Transverse colon (tissue), 4 donors: ENCODE measurements around the gene S100A5. TPM values are rescaled to one million over a fixed set of nuclear protein-coding genes. Genes with fewer than 3 reads are reported as not detected.

Experiments
- DNase-seq: peaks from one replicate; pipeline ENCODE4 v3.0.0-alpha.2; 2019
- H3K27ac ChIP-seq, 4 donors: fragments of 200-600 bp; sonication (generic); 2 replicates each; pipeline ENCODE4 v1.5.1; 2016 to 2018; ENCODE audit warnings: inconsistent platforms in 4 of 4
- H3K27me3 ChIP-seq: fragments of 200-600 bp; sonication (generic); 2 replicates; pipeline ENCODE4 v1.5.1; 2017; ENCODE audit warnings: inconsistent platforms
- H3K36me3 ChIP-seq, 4 donors: fragments of 200-600 bp; sonication (generic); 2 replicates each; pipeline ENCODE4 v1.5.1; 2017 to 2019; ENCODE audit warnings: inconsistent platforms in 4 of 4
- H3K4me1 ChIP-seq, 4 donors: fragments of 200-600 bp; sonication (generic); 2 replicates each; pipeline ENCODE4 v1.5.1; 2017 to 2020; ENCODE audit warnings: inconsistent platforms in 4 of 4
- H3K4me3 ChIP-seq, 4 donors: fragments of 200-600 bp; sonication (generic); 1 replicate in 1 of 4; 2 replicates in 3 of 4; pipeline versions ENCODE4 v1.5.1 to v1.6.1; 2017 to 2019; ENCODE audit warnings: inconsistent platforms in 4 of 4
- H3K9me3 ChIP-seq, 2 donors: fragments of 200-600 bp; sonication (generic); 2 replicates each; pipeline ENCODE4 v1.5.1; 2017 to 2019; ENCODE audit warnings: inconsistent platforms in 2 of 2
- EP300 ChIP-seq: sonication (generic); formaldehyde crosslinking; IDR thresholded peaks from one replicate; pipeline ENCODE4 v1.6.1; 2017; ENCODE audit warnings: antibody characterized with exemption, low read depth
- POLR2A ChIP-seq: fragments of 450-650 bp; IDR thresholded peaks from one replicate; pipeline ENCODE4 v1.6.1; 2016; ENCODE audit warnings: antibody characterized with exemption, mild to moderate bottlenecking, moderate library complexity
- POLR2AphosphoS5 ChIP-seq, 3 donors: sonication (generic); formaldehyde crosslinking; IDR thresholded peaks; one replicate each; pipeline ENCODE4 v1.6.1; 2016; ENCODE audit warnings: antibody characterized with exemption in 3 of 3
- WGBS, 2 donors: methylation state at CpG; one replicate each; pipeline ENCODE4 v1.1.5; 2018; ENCODE audit warnings: low coverage in 1 of 2; 5-methylcytosine and 5-hydroxymethylcytosine counted together
- in situ Hi-C, 4 donors: fragments of 200-750 bp; cut with MboI; loops; one replicate each; pipeline versions ENCODE4 v1.15.0 to v1.15.1; 2017; ENCODE audit warnings: low sequenced_read_pairs in 3 of 4, low pct_ligation_motif_present in 1 of 4, low pct_unique_long_range_greater_than_20kb in 1 of 4
- intact Hi-C: fragments of 100-400 bp; cut with DNase I; formaldehyde crosslinking; loops from one replicate; pipeline ENCODE4 v1.15.1; 2023; ENCODE audit warnings: low total_unique reads
- total RNA-seq, 4 donors: library from RNA; depleted of rRNA; stranded (reverse); fragments of >200 nt; gene quantifications; one replicate each; pipeline ENCODE4 v1.1.0, GENCODE V29; 2016
- TF ChIP-seq, protein P1 (sequence below), 5 experiments: fragments of 200-600 bp in 3 of 5; fragments of 450-650 bp in 2 of 5; sonication (generic) in 3 of 5; IDR thresholded peaks; 1 replicate in 2 of 5; 2 replicates in 3 of 5; pipeline ENCODE4 v1.5.1; 2016 to 2017; ENCODE audit warnings: antibody characterized with exemption in 5 of 5, inconsistent platforms in 3 of 5, mild to moderate bottlenecking in 2 of 5, moderate library complexity in 1 of 5

Gene S100A5
- total RNA-seq, 4 donors from 2014 or later, result not detected

DNA sequence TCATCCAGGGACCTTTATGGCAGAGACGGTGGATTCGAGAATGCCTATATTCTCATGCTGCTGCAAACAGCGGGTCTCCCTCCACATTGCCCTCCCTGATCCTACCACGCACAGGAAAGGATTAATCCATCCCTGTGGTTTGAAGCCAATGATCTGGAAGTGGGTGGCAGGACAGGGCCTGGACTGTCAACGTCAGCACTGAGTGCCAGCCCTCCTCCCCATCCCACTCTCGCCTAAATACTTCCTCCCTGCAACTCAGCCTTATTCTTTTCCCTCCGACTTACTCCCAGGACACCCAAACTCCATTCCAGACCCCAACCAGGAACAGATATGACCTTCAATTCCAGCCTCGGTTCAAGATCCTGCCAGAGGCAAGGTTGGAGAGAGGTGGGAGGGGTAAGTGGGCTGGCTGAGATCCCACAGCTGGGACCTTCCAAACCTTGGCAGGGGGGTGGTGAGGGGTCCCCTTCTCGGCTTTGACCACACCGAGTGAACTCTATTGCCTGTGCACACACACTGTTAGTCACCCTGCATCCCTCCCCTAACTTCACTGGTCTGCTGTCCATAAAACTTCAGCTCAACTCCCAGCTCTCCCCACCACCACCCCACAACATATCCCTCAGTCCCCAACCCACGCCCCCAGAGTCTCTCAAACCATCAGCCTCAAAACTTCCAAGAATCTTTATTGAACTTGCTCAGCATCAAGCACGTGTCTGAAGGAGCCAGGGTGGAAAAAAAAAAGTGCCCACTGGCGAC is 2.4 kb upstream of the S100A5 start:
- H3K4me1 ChIP-seq, result peaks cover 34 to 71% (median 46%) of the 10 kb centered on the region in 4 donors
- no peaks in the 10 kb centered on the region for H3K27me3 ChIP-seq
- in situ Hi-C loops (loop anchor here in 1 of 4 donors (25.0 kb wide), 1 partner anchor 444 kb away; the partner anchor contains the start of genes JTB, RAB13 and RPS27), intact Hi-C loops (no loop called here)
- no peak for DNase-seq
- 77 to 100% methylated on average over 1 to 13 of the region's 13 CpGs for WGBS, 2 donors
- no peak overlapping the region for H3K4me3 ChIP-seq
- H3K27ac ChIP-seq, result peak overlapping the region; percentile 84 to 92 (median 90)
- TF ChIP-seq POLR2A, result no peak
- TF ChIP-seq, protein P1, sequence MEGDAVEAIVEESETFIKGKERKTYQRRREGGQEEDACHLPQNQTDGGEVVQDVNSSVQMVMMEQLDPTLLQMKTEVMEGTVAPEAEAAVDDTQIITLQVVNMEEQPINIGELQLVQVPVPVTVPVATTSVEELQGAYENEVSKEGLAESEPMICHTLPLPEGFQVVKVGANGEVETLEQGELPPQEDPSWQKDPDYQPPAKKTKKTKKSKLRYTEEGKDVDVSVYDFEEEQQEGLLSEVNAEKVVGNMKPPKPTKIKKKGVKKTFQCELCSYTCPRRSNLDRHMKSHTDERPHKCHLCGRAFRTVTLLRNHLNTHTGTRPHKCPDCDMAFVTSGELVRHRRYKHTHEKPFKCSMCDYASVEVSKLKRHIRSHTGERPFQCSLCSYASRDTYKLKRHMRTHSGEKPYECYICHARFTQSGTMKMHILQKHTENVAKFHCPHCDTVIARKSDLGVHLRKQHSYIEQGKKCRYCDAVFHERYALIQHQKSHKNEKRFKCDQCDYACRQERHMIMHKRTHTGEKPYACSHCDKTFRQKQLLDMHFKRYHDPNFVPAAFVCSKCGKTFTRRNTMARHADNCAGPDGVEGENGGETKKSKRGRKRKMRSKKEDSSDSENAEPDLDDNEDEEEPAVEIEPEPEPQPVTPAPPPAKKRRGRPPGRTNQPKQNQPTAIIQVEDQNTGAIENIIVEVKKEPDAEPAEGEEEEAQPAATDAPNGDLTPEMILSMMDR (IDR thresholded peaks at IDR 0.05), result no peak
- no peak for TF ChIP-seq POLR2AphosphoS5 (IDR thresholded peaks at IDR 0.05)
- no peak for TF ChIP-seq EP300
- H3K36me3 ChIP-seq, result no peaks in the 10 kb centered on the region
- H3K9me3 ChIP-seq, result no peaks in the 10 kb centered on the region

- in situ Hi-C loops (loop anchor here in 1 of 4 donors (25.0 kb wide), 1 partner anchor 445 kb away; the partner anchor contains the start of genes JTB, RAB13 and RPS27), intact Hi-C loops (no loop called here)
- H3K4me1 ChIP-seq, result peaks cover 31 to 74% (median 52%) of the 10 kb centered on the region in 4 donors
- DNase-seq, result no peak
- no peak overlapping the region for H3K4me3 ChIP-seq
- no peak for TF ChIP-seq POLR2A
- TF ChIP-seq, protein P1 (IDR thresholded peaks at IDR 0.05), result no peak
- TF ChIP-seq POLR2AphosphoS5 (IDR thresholded peaks at IDR 0.05), result no peak
- no peak for TF ChIP-seq EP300
- H3K27me3 ChIP-seq, result no peaks in the 10 kb centered on the region
- peak overlapping the region; percentile 16 to 49 (median 33) for H3K27ac ChIP-seq
- H3K36me3 ChIP-seq, result no peaks in the 10 kb centered on the region
- WGBS, 2 donors, result 76 to 83% methylated on average over 2 to 12 of the region's 13 CpGs
- no peaks in the 10 kb centered on the region for H3K9me3 ChIP-seq
Measured at GRCh38 chr1:153541641-153542590, 1.2 kb upstream of the S100A5 start.

GRCh38 chr1:153539395-153540093 is 1.2 kb downstream of the S100A5 start:
- in situ Hi-C loops (loop anchor here in 1 of 4 donors (25.0 kb wide), 1 partner anchor 448 kb away; the partner anchor contains the start of genes JTB, RAB13 and RPS27), intact Hi-C loops (no loop called here)
- Histone ChIP-seq H3K27ac (no peak overlapping the region), H3K9me3 (no peaks in the 10 kb centered on the region), H3K36me3 (no peaks in the 10 kb centered on the region), H3K27me3 (no peaks in the 10 kb centered on the region), H3K4me3 (no peak overlapping the region), H3K4me1 (peaks cover 18 to 64% (median 45%) of the 10 kb centered on the region in 4 donors)
- DNase-seq, result no peak
- 84 to 88% methylated on average over 4 of the region's 4 CpGs for WGBS, 2 donors
- TF ChIP-seq POLR2AphosphoS5 (IDR thresholded peaks at IDR 0.05) (no peak), EP300 (no peak), POLR2A (no peak)
- TF ChIP-seq, protein P1 (IDR thresholded peaks at IDR 0.05), result no peak
